GM06990 (cell line): ENCODE results near the gene RAB6B.

Experiments
- DNase-seq: peaks from one replicate; pipeline ENCODE4 v3.0.0-alpha.2; 2011; ENCODE audit not compliant: insufficient read length; ENCODE audit errors: extremely low read depth
- H3K27me3 ChIP-seq: replicated peaks from 2 replicates; pipeline ENCODE4 v1.6.0; 2011; ENCODE audit warnings: low read length; ENCODE audit not compliant: control insufficient read depth, insufficient read depth
- H3K36me3 ChIP-seq: 2 replicates; pipeline ENCODE4 v1.5.1; 2011; ENCODE audit warnings: low read length; ENCODE audit not compliant: control insufficient read depth, insufficient read depth
- H3K4me3 ChIP-seq: replicated peaks from 2 replicates; pipeline ENCODE4 v1.5.1; 2011; ENCODE audit warnings: low read depth, mild to moderate bottlenecking, control low read depth, low read length
- CTCF ChIP-seq: IDR thresholded peaks from 2 replicates; pipeline ENCODE4 v1.5.1; 2011; ENCODE audit warnings: low read length, control low read depth, mild to moderate bottlenecking, inconsistent platforms; ENCODE audit not compliant: insufficient read depth, poor library complexity, severe bottlenecking

The RAB6B gene

GRCh38 chr3:133866141-133866540 lies 29.5 kb downstream of the RAB6B start:
- no peak for DNase-seq

GRCh38 chr3:133865136-133865855 lies 30.4 kb downstream of the RAB6B start:
- TF ChIP-seq CTCF: no peak
- H3K27me3 ChIP-seq: peaks cover 3% of the 10 kb centered on the region; the same call in 1 of the 2 replicates
- no peaks in the 10 kb centered on the region for H3K36me3 ChIP-seq
- no peak for DNase-seq
- H3K4me3 ChIP-seq: no peak overlapping the region

More at GRCh38 chr3:133866141-133866540, 29.5 kb downstream of the RAB6B start:
- H3K4me3 ChIP-seq: no peak overlapping the region
- no peaks in the 10 kb centered on the region for H3K36me3 ChIP-seq
- H3K27me3 ChIP-seq: peaks cover 3% of the 10 kb centered on the region; the same call in 1 of the 2 replicates
- TF ChIP-seq CTCF: no peak

GRCh38 chr3:133864616-133865015 lies 31.1 kb downstream of the RAB6B start:
- Histone ChIP-seq H3K27me3 (peaks cover 3% of the 10 kb centered on the region; the same call in 1 of the 2 replicates), H3K4me3 (no peak overlapping the region), H3K36me3 (no peaks in the 10 kb centered on the region)
- no peak for TF ChIP-seq CTCF
- no peak for DNase-seq

- Histone ChIP-seq H3K27me3 (peaks cover 3% of the 10 kb centered on the region; the same call in 1 of the 2 replicates), H3K36me3 (no peaks in the 10 kb centered on the region), H3K4me3 (no peak overlapping the region)
- DNase-seq: no peak
- no peak for TF ChIP-seq CTCF
Observed at GRCh38 chr3:133863911-133864310, 31.8 kb downstream of the RAB6B start.

GRCh38 chr3:133862161-133862560 lies 33.5 kb downstream of the RAB6B start:
- no peak for DNase-seq

More at GRCh38 chr3:133862161-133862560, 33.5 kb downstream of the RAB6B start:
- no peak for TF ChIP-seq CTCF
- no peak overlapping the region for H3K4me3 ChIP-seq
- no peaks in the 10 kb centered on the region for H3K36me3 ChIP-seq
- peaks cover 3% of the 10 kb centered on the region; the same call in 1 of the 2 replicates for H3K27me3 ChIP-seq
